Measurements from ENCODE around the gene FRMD6.

FRMD6 gene

DNA sequence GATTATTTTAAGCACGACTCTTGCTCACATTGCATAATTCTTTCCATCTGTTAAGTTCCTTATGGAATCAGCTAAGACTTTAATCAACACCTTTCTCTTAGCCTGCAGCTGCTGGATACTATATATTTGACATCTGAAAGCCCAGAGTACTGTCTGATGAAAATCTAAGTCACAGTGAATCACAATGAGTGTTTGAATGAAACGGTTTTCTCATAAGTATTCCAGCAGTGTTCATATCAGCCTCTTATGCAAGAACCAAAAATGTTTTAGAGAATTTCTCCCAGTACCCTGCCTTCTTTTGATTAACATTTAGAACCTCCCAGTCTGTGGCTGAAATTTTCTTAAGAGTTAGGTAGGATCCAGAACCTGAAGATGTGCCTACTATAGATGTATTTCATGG lies 55.6 kb downstream of the FRMD6 start:
- H3F3A ChIP-seq (ENCODE audit: low read depth): no peaks in the 10 kb centered on the region
- no peaks in the 10 kb centered on the region for H3K36me3 ChIP-seq (ENCODE audit: insufficient read depth, low read length)

GRCh38 chr14:51711505-51711904 lies 59.8 kb downstream of the FRMD6 start:
- no peak overlapping the region for H2AFZ ChIP-seq (ENCODE audit: low read length)
- TF ChIP-seq, protein P1, sequence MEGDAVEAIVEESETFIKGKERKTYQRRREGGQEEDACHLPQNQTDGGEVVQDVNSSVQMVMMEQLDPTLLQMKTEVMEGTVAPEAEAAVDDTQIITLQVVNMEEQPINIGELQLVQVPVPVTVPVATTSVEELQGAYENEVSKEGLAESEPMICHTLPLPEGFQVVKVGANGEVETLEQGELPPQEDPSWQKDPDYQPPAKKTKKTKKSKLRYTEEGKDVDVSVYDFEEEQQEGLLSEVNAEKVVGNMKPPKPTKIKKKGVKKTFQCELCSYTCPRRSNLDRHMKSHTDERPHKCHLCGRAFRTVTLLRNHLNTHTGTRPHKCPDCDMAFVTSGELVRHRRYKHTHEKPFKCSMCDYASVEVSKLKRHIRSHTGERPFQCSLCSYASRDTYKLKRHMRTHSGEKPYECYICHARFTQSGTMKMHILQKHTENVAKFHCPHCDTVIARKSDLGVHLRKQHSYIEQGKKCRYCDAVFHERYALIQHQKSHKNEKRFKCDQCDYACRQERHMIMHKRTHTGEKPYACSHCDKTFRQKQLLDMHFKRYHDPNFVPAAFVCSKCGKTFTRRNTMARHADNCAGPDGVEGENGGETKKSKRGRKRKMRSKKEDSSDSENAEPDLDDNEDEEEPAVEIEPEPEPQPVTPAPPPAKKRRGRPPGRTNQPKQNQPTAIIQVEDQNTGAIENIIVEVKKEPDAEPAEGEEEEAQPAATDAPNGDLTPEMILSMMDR (conservative IDR thresholded peaks at IDR 0.05; ENCODE audit: low read length): no peak
- TF ChIP-seq EZH2phosphoT487 (IDR thresholded peaks at IDR 0.05; ENCODE audit: borderline replicate concordance): no peak
- no peaks in the 10 kb centered on the region for H3F3A ChIP-seq (ENCODE audit: low read depth)
- H3K4me1 ChIP-seq (ENCODE audit: insufficient read depth, low read length, poor library complexity, severe bottlenecking): peaks cover 8% of the 10 kb centered on the region
- H3K9ac ChIP-seq (ENCODE audit: low read depth, low read length, poor library complexity, severe bottlenecking): no peak overlapping the region
- H3K9me3 ChIP-seq (ENCODE audit: insufficient read depth, low read depth, low read length): no peaks in the 10 kb centered on the region
- no peaks in the 10 kb centered on the region for H3K79me2 ChIP-seq (ENCODE audit: insufficient read depth, low read length)
- no peaks in the 10 kb centered on the region for H3K9me2 ChIP-seq (replicated peaks; ENCODE audit: low read depth, low read length)
- H3K27me3 ChIP-seq (ENCODE audit: insufficient read depth, low read length, poor library complexity, severe bottlenecking): no peaks in the 10 kb centered on the region
- H3K36me3 ChIP-seq (ENCODE audit: insufficient read depth, low read length): no peaks in the 10 kb centered on the region
- H4K20me1 ChIP-seq (ENCODE audit: insufficient read depth, low read length, poor library complexity, severe bottlenecking): no peaks in the 10 kb centered on the region
- H3K4me2 ChIP-seq (ENCODE audit: low read depth, low read length, poor library complexity, severe bottlenecking): no peak overlapping the region
- no peak overlapping the region for H3K4me3 ChIP-seq (ENCODE audit: low read length, poor library complexity, severe bottlenecking)

More for the DNA sequence above, 55.6 kb downstream of the FRMD6 start:
- Histone ChIP-seq H3K9me2 (replicated peaks; ENCODE audit: low read depth, low read length) (no peaks in the 10 kb centered on the region), H3K4me3 (ENCODE audit: low read length, poor library complexity, severe bottlenecking) (no peak overlapping the region), H3K9ac (ENCODE audit: low read depth, low read length, poor library complexity, severe bottlenecking) (no peak overlapping the region), H3K79me2 (ENCODE audit: insufficient read depth, low read length) (no peaks in the 10 kb centered on the region), H2AFZ (ENCODE audit: low read length) (no peak overlapping the region), H4K20me1 (ENCODE audit: insufficient read depth, low read length, poor library complexity, severe bottlenecking) (no peaks in the 10 kb centered on the region), H3K4me2 (ENCODE audit: low read depth, low read length, poor library complexity, severe bottlenecking) (no peak overlapping the region), H3K4me1 (ENCODE audit: insufficient read depth, low read length, poor library complexity, severe bottlenecking) (no peaks in the 10 kb centered on the region), H3K9me3 (ENCODE audit: insufficient read depth, low read depth, low read length) (no peaks in the 10 kb centered on the region), H3K27me3 (ENCODE audit: insufficient read depth, low read length, poor library complexity, severe bottlenecking) (no peaks in the 10 kb centered on the region)
- TF ChIP-seq, protein P1 (conservative IDR thresholded peaks at IDR 0.05; ENCODE audit: low read length): no peak
- TF ChIP-seq EZH2phosphoT487 (IDR thresholded peaks at IDR 0.05; ENCODE audit: borderline replicate concordance): no peak

- Histone ChIP-seq H4K20me1 (ENCODE audit: insufficient read depth, low read length, poor library complexity, severe bottlenecking) (no peaks in the 10 kb centered on the region), H3K9me2 (replicated peaks; ENCODE audit: low read depth, low read length) (no peaks in the 10 kb centered on the region), H3K4me2 (ENCODE audit: low read depth, low read length, poor library complexity, severe bottlenecking) (no peak overlapping the region), H3K4me1 (ENCODE audit: insufficient read depth, low read length, poor library complexity, severe bottlenecking) (peaks cover 14% of the 10 kb centered on the region), H3K9me3 (ENCODE audit: insufficient read depth, low read depth, low read length) (no peaks in the 10 kb centered on the region), H3K79me2 (ENCODE audit: insufficient read depth, low read length) (no peaks in the 10 kb centered on the region), H3K36me3 (ENCODE audit: insufficient read depth, low read length) (no peaks in the 10 kb centered on the region), H2AFZ (ENCODE audit: low read length) (no peak overlapping the region), H3K4me3 (ENCODE audit: low read length, poor library complexity, severe bottlenecking) (no peak overlapping the region), H3K9ac (ENCODE audit: low read depth, low read length, poor library complexity, severe bottlenecking) (no peak overlapping the region), H3F3A (ENCODE audit: low read depth) (no peaks in the 10 kb centered on the region), H3K27me3 (ENCODE audit: insufficient read depth, low read length, poor library complexity, severe bottlenecking) (no peaks in the 10 kb centered on the region)
- TF ChIP-seq, protein P1 (conservative IDR thresholded peaks at IDR 0.05; ENCODE audit: low read length): no peak
- no peak for TF ChIP-seq EZH2phosphoT487 (IDR thresholded peaks at IDR 0.05; ENCODE audit: borderline replicate concordance)
Measured at GRCh38 chr14:51715250-51715649, 63.5 kb downstream of the FRMD6 start.

All from Loucy (cell line).